GM18519 (cell line): ENCODE results near the gene OR2T8.

Experiments
- ATAC-seq: cut with Tn5 transposase; IDR thresholded peaks from one replicate; pipeline ENCODE4 v1.9.1; 2021; ENCODE audit warnings: mild to moderate bottlenecking, moderate library complexity; ENCODE audit not compliant: unreplicated experiment, low FRiP score

The OR2T8 gene, protein sequence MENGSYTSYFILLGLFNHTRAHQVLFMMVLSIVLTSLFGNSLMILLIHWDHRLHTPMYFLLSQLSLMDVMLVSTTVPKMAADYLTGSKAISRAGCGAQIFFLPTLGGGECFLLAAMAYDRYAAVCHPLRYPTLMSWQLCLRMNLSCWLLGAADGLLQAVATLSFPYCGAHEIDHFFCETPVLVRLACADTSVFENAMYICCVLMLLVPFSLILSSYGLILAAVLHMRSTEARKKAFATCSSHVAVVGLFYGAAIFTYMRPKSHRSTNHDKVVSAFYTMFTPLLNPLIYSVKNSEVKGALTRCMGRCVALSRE

GRCh38 chr1:247919952-247920351 is at the start of gene OR2T8:
OR2T8 (plus strand) TSS chr1:247920252; CDS start chr1:247921018, 766 bp downstream.
- no peak for ATAC-seq

- no peak for ATAC-seq
Measured at GRCh38 chr1:247883346-247883745, 36.7 kb upstream of the OR2T8 start.

- ATAC-seq = no peak
Measured at GRCh38 chr1:247884797-247885413, 35.1 kb upstream of the OR2T8 start.

- ATAC-seq = no peak
Measured at GRCh38 chr1:247895163-247895637, 24.9 kb upstream of the OR2T8 start, which contains the start of gene OR2W3. OR2W3 (plus strand) TSS chr1:247895587; CDS start chr1:247895587, 0 bp downstream.

DNA sequence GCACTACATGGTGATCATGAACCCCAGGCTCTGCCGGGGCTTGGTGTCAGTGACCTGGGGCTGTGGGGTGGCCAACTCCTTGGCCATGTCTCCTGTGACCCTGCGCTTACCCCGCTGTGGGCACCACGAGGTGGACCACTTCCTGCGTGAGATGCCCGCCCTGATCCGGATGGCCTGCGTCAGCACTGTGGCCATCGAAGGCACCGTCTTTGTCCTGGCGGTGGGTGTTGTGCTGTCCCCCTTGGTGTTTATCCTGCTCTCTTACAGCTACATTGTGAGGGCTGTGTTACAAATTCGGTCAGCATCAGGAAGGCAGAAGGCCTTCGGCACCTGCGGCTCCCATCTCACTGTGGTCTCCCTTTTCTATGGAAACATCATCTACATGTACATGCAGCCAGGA is 24.1 kb upstream of the OR2T8 start:
- ATAC-seq = no peak

GRCh38 chr1:247904122-247904521 is 15.9 kb upstream of the OR2T8 start:
- no peak for ATAC-seq

DNA sequence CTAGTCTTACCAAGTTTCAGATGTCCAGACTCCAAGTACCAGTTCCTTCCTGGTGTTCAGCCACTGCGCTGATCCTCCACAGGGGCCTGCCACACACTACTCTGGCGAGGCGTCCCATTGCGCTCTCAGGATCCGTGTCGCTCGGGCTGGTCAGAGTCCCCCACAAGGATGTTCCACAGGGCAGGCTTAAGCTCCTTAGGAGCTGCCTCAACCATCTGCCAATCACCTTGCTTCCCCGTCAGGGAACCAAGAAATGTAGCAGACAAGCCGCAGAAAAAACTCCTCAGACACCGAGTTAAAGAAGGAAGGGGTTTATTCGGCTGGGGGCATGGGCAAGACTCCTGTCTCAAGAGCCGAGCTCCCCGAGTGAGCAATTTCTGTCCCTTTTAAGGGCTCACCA is 14.9 kb upstream of the OR2T8 start:
- ATAC-seq = no peak

DNA sequence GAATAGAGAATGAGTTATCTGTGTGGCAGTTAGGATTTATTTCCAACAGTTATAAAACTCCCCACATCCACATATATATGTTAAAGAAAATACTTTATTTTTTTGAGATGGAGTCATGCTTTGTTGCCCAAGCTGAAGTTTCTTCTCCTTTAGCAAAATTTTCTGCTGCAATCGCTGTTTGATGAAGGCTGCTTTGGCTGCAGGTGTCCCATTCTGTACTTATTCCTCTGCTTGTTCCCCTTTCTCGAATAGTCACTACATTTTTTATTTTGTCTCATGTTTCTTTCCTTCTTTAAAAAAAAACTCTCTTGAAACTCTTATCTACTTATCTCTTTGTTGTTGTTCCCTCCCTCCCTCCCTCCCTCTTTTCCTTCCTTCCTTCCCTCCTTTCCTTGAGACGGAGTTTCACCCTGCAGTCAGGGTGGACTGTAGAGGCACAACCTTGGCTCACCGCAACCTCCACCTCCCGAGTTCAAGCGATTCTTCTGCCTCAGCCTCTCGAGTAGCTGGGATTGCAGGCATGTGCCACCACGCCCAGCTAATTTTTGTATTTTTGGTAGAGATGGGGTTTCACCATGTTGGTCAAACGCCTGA is 14.0 kb upstream of the OR2T8 start:
- no peak for ATAC-seq

DNA sequence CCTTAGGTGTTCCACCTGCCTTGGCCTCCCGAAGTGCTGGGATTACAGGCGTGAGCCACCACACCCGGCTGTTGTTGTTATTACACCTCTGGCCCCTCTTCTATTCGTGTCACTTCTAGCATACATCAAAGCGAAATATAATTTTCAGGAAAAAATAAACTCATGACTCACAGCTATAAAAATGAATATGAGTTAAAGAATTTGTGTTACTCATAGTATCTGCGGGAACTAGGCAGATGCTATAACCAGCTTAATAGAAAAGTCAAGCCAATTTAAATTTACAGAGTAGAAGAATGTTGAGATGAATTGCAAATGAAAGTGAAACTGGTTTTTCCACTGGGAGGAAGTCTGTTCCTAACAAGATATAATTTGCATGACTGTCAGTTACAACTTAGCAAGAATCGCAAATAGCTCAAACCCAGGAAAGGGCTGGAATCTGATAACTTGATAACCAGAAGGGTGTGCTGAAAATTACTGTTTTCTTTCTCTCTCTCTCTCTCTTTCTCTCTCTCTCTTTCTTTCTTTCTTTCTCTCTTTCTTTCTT is 13.5 kb upstream of the OR2T8 start:
- no peak for ATAC-seq

- no peak for ATAC-seq
Measured at GRCh38 chr1:247908766-247909165, 11.3 kb upstream of the OR2T8 start.

- no peak for ATAC-seq
Measured at GRCh38 chr1:247913786-247914185, 6.3 kb upstream of the OR2T8 start.

DNA sequence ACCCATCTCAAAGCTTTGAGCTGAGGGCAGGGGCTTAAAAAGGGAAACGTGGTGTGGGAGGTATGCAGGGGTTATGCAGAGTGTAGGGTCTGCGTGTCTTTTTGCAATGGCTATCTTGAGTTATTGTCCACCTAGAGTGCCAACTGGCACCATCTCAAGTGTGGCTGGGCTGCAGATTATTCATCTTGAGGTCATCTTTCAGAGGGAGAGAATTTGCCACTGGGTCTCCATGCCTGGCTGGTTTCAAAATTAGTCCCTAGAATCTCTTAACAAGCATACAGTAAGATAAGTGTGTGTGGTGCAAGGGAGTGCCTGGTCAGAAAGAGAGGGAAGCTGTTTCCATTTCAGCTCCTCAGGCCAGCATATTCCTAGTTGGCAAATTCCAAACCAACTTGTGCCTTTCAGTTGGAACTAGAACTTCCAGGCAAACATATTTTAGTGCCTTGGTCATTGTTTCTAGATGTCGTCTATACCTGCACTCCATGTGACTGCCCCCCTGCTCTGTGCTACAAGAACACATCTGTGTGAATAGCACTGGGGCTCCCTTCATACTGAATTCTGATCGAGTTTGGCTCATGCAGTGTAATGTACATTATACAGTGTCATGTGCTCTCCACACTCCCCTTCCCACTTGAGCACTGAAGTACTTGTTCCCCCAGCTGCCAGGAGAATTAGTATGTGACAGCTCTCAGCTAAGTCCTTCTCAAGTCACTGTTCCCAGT is 5.0 kb upstream of the OR2T8 start:
- ATAC-seq = no peak

- ATAC-seq = no peak
Measured at GRCh38 chr1:247923941-247924340, 3.9 kb downstream of the OR2T8 start.

GRCh38 chr1:247924868-247925267 is 4.8 kb downstream of the OR2T8 start, which contains the start of gene OR2AJ1:
OR2AJ1 (plus strand) TSS chr1:247924889; CDS start chr1:247933769, 8,880 bp downstream.
- no peak for ATAC-seq

GRCh38 chr1:247933989-247934388 is 13.9 kb downstream of the OR2T8 start:
- ATAC-seq = no peak

DNA sequence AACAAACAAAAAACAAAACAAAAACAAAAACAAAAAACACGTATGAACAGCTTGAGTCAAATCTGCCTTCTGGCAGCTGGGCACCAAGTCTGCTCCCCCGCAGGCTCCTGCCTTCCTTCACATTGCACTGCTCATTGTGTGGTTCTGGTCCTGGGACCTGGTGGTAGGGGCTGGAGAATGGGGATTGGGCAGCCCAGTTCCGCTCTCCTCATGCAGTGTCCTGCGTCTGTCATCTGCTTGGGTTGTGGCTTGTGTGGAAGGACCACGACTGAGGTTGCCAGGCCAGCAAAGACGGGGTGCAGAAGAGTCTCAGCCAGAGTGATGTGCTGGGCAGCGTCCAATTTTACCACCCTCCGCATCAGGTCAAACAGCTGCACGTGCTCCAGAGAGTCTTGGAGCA is 15.7 kb downstream of the OR2T8 start:
- ATAC-seq = no peak

DNA sequence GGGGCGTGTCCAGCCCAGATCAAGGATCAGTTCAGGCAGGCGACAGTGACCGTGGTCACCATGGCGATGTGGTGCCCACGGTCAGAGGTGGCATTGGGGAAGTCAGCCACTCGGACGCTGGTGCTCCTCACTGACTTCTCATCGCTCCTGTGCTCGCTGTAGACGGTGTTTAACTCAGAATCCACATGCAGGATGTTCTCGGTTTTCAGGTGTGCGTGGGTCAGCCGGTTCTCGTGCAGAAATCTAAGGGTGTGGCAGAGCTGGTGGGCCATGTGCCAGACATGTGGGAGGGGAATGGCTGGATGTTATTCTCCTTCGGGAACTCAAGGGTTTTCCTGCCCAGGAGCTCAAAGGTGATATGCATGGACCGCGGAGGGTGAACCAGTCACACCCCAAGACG is 16.4 kb downstream of the OR2T8 start:
- no peak for ATAC-seq

- peak; percentile 100 for ATAC-seq
Measured at GRCh38 chr1:247936965-247937734, 17.1 kb downstream of the OR2T8 start.

DNA sequence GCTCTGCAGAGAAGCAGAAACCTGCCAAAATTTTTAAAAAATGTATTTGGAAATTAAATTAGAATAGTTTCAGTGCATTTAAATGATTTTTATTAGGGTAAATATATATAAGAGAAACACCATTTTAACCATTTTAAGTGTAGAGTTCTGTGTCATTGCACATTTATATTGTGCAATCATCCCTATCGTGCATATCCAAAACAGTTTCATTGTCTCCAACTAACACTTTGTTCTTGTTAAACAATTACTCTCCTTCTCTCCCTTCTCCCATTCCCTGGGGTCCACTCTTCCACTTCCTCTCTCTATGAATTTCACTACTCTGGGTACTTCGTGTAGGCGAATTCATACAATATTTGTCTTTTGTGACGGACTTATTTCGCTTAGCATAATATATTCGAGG is 22.6 kb downstream of the OR2T8 start:
- no peak for ATAC-seq

GRCh38 chr1:247948558-247948957 is 28.5 kb downstream of the OR2T8 start, which contains the start of gene OR2L8:
OR2L8 (plus strand) TSS chr1:247948858; CDS start chr1:247948858, 0 bp downstream.
- no peak for ATAC-seq
